Activated CD4-positive, alpha-beta T cell treated with anti-CD3 and anti-CD28 coated beads, Interleukin-2, amount 50 U/mL, for 1 hour (primary cell): ENCODE data around the gene PRR19.
"Not testable (repeated sequence)": the region's sequence is repeated elsewhere in the genome, so short reads cannot be mapped to it uniquely, and the experiment has no call there.

ENCODE experiments used
- DNase-seq: peaks from one replicate; pipeline ENCODE4 v3.0.0-alpha.2; 2020

Gene PRR19

DNA sequence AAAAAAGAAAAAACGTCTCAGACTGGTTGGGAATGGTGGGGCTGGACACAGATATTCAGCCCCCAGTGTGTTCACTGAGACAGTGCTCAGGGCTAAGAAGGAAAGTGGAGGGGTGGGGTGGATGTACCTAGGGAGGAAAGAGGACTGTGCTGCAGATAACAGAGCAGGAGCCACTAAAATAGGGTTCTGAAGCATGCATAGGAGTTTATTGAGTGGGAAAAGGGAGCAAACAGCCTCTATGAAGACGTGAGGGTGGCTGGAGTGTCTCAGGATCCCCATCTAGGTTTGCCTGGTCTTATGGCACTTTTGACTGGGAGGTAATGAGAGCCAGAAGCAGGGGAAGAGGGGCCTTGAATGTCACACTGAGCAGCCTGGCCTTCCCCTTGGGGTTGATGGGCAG is 26.9 kb downstream of the PRR19 start:
- DNase-seq, result no peak

DNA sequence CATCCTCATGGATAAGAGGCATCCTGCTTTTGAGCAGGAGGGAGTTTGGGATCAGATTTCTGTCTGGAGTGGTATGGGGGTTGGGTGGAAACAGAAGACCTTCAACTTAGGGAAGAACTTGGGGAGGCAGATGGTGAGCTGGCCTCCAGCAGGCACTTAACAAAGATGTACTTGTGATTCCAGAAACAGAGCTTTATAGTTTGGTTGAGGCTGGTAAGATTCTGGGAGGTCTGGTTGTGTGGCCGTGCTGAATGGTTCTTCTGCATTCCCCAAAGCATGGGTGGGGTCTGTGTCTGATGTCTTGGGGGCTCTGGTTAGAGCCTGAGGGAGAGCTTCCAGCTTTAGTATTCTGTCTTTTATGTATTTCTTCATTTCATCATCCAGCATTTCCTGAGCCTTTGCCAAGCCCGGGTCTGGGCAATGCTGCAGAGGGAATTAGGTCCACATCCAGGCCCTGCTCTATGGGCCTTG is 28.3 kb downstream of the PRR19 start:
- DNase-seq, result no peak

DNA sequence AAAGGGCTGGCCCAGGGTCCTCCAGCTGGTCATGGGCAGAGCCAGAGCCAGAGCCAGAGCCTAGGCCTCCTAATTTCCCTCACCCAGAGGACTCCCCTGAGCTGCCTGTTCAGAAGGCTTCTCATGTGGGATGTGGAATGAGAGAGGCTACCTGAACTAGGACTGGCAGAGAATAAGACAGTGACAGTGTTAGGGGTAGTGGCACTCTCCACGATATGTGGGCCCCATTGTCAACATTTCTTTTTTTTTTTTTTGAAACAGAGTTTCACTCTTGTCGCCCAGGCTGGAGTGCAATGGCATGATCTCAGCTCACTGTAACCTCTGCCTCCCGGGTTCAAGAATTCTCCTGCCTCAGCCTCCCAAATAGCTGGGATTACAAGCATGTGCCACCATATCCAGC is 29.4 kb downstream of the PRR19 start:
- not testable (repeated sequence) for DNase-seq

DNA sequence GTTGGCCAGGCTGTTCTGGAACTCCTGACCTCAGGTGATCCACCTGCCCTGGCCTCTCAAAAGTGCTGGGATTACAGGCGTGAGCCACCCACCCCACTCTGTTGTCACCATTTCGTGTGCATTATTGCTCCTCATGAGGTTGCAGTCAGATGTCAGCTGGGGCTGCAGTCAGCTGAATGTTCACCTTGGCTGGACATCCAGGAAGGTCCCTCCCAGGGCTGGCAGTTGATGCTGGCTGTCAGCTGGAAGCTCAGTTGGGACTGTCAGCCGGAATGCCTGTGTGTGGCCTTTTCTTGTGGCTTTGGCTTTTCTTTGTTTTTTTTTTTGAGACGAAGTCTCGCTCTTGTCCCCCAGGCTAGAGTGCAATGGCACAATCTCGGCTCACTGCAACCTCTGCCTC is 30.1 kb downstream of the PRR19 start:
- DNase-seq, result no peak

DNA sequence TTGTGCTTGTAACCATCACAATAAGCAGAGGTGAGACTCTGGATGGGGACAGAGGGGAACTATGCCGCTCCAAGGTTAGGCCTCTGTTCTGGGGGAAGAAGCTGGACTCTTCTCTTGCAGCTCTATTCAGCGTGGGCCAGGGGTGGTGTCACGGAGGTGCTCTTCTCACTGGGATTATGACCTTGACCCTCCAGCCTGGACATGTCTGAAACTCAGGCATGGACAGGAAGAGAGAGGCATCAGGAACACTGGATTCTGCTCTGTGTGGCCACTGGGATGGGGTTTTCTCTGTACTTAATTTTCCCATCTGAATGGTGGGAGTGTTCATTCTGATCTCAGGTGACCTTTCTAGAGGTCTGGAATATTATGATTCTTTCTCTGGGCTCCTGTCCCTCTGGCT is 31.1 kb downstream of the PRR19 start:
- DNase-seq, result no peak

- DNase-seq, result no peak
Observed at GRCh38 chr19:42333975-42334696, 32.2 kb downstream of the PRR19 start.

GRCh38 chr19:42334697-42335373 is 32.9 kb downstream of the PRR19 start:
- DNase-seq, result no peak

DNA sequence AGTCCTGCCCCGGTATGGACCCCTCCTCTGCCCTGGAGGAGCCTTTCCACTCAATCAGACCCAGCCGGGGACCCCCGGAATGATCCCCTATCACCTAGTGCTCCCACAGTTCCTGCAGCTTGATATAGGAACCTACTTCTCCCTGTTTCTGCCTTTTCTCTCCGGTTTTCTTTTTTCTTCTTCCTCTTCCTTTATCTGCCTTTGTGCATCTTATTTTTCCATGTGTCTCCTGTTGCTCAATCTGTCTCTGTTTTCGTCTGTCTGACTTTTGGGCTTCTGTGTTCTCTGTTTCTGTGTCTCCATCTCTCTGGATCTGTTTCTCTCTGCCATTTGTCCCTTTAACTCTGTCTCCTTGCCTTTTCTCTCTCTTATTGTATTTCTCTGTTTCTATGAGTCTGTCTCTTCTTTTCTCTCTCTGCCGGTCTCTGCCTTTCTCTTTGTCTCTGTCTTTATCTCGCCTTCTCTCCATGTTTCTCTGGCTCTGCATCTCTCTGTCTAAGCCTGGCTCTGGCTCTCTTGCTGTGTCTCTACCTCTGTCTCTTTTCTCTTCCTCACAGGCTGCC is 33.5 kb downstream of the PRR19 start:
- no peak for DNase-seq

GRCh38 chr19:42335971-42336370 is 34.0 kb downstream of the PRR19 start:
- no peak for DNase-seq

GRCh38 chr19:42339126-42339860 is 37.4 kb downstream of the PRR19 start:
- not testable (repeated sequence) for DNase-seq

DNA sequence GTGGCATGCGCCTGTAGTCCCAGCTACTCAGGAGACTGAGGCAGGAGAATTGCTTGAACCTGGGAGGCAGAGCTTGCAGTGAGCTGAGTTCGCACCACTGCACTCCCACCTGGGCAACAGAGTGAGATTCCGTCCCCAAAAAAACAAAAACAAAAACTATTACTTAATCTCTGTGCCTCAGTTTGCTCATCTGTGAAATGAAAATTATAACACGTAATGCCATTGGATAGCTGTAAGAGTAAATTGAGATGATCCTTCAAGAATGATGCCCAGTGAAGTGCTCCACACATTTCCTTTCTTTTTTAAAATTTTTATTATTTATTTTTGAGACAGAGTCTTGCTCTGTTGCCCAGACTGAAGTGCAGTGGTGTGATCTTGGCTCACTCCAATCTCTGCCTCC is 38.0 kb downstream of the PRR19 start:
- not testable (repeated sequence) for DNase-seq

GRCh38 chr19:42343344-42344110 is 41.6 kb downstream of the PRR19 start:
- DNase-seq, result no peak

GRCh38 chr19:42344336-42344893 is 42.5 kb downstream of the PRR19 start:
- DNase-seq, result no peak

- no peak for DNase-seq
Observed at GRCh38 chr19:42345191-42345812, 43.4 kb downstream of the PRR19 start.

- DNase-seq, result no peak
Observed at GRCh38 chr19:42348211-42348610, 46.3 kb downstream of the PRR19 start.

DNA sequence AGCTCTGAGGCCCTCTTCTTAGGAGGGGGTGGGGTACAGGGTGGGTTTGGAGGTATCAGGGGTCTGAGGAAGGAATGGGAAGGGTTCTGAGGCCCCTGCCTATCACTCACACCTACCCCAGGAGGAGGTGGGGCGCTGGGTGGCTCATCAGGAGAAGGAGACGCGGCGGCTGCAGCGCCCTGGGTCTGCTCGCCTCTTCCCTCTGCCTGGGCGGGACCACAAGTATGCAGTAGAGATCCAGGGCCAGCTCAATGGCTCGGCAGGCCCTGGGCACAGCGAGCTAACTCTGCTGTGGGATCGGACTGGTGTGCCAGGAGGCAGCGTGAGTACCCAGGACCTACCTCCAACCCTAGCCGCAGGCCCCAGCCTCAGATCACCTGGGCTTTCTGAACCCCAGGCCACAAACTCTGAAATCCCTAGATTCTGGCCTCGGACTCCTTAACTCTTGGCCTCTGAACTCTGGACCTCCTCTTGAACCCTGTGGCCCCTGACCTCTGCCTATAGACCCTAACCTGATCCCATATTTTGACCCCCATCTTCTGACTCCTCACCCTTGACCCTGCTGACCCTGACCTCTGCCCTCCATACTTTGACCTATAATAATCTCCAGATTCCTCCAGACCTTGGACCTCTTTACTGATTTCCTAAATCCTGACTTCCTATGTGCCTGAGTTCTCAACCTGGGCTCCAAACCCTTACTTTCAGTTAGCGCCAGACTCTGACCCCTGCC is 47.6 kb downstream of the PRR19 start:
- no peak for DNase-seq

DNA sequence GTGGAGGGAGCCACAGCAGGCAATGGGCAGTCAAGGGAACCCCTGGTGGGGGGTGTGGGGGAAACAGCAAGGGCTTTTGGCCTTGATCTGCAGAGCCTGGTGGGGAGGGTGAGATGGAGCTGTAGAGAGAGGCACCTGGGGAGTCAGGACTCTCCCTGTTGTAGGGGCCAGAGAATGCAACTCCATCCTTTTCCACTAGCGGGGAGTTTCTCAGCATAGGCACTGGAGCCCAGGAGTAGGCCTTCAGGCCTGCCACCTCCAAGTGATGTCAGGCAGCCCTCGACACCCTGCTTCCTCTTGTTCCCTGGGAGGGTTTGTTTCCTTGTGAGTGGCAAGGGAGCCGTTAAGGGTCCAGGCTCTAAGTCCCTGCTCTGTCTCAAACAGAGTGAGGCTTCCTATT is 48.5 kb downstream of the PRR19 start:
- no peak for DNase-seq

DNA sequence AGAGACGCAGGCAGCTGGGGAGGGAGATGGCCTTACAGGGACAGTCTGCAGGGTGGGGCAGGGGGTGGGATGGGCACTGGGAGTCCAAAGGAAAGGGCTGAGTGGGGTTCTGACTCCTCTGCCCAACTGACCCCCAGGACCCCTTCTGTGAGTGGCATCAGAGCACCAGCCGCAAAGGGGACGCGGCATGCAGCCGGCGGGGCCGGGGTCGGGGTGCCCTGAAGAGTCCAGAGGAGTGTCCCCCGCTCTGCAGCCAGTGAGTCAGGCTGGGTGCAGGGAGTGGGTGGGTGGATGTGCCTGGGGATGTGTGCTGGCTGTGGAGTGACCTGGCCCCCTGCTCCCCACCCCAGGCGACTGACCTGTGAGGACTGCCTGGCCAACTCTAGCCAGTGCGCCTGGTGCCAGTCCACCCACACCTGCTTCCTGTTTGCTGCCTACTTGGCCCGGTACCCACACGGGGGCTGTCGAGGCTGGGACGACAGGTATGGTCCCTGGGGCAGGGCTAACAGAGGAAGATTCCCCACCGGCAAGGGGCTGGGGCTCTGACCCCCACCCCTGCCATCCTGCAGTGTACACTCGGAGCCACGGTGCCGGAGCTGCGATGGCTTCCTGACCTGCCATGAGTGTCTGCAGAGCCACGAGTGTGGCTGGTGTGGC is 49.3 kb downstream of the PRR19 start:
- no peak for DNase-seq

DNA sequence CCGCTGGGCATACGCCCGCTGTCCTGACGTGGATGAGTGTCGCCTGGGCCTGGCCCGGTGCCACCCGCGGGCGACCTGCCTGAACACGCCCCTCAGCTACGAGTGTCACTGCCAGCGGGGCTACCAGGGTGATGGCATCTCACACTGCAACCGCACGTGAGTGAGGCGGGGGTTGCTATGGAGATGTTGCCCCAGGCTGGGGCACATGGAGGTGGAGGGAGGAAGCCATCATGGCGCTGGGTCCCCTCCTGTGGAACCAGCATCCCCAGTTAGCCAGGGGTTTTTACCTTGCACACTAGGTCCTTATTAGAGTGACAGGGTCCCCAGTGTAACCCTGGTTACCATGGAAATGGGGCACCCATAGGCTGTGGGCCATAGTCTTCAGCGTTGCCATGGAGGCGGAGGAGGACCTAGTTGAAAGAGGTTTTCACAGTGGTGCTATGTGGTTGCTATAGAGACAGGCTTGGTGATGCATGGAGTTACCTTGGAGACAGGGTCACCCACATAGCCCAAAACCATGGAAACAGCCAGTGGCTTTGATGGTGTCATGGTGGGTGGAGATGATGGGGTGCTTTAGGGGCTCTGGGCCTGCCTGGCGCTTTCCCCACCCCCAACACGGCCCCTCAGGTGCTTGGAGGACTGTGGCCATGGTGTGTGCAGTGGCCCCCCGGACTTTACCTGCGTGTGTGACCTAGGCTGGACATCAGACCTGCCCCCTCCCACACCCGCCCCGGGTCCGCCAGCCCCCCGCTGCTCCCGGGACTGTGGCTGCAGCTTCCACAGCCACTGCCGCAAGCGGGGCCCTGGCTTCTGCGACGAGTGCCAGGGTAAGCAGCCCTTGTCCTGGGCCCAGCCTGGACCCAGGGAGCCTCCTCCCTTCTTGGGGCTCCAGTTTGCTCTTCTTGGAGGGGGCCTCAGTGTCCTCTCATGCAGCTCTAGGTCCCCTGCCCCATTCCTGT is 50.6 kb downstream of the PRR19 start:
- peak; percentile 3 for DNase-seq
